ENCODE measurements around the gene PTOV1. TPM values are rescaled to one million over a fixed set of nuclear protein-coding genes. Genes with fewer than 3 reads are reported as not detected.

PTOV1 gene
- total RNA-seq, 2 donors from 2014 or later: 179 to 252 TPM

GRCh38 chr19:49866933-49867782 is 16.2 kb downstream of the PTOV1 start, which contains the start of gene PNKP:
Gene PNKP (minus strand): TSS chr19:49867576. CDS start chr19:49867204, 372 bp downstream.
- peaks cover 9% of the 10 kb centered on the region for H3K4me1 ChIP-seq (replicated peaks)
- H3K27me3 ChIP-seq (replicated peaks; ENCODE audit: insufficient read depth): no peaks in the 10 kb centered on the region
- WGBS: under 1% methylated on average over 60 of the region's 65 CpGs
- peak; percentile 61 for TF ChIP-seq POLR2A (IDR thresholded peaks at IDR 0.05)
- no peak for TF ChIP-seq CTCF (IDR thresholded peaks at IDR 0.05)
- peak; percentile 91 for TF ChIP-seq POLR2AphosphoS5 (IDR thresholded peaks at IDR 0.05)
- intact Hi-C loops (cut with DNase I): no loop called here
- H3K4me3 ChIP-seq: peak within 1 kb of the TSS; percentile 69 to 70
- DNase-seq (ENCODE audit: low spot score): peak; percentile 90
- peaks cover 0 to 9% of the 10 kb centered on the region in 2 donors for H3K36me3 ChIP-seq
- no peaks in the 10 kb centered on the region for H3K9me3 ChIP-seq
- peak within 1 kb of the TSS; percentile 90 to 91 for H3K27ac ChIP-seq

GRCh38 chr19:49869009-49869483 is 18.1 kb downstream of the PTOV1 start:
- TF ChIP-seq POLR2A (IDR thresholded peaks at IDR 0.05): no peak
- no peak for TF ChIP-seq POLR2AphosphoS5 (IDR thresholded peaks at IDR 0.05)
- 3% methylated on average over 15 of the region's 15 CpGs for WGBS
- Histone ChIP-seq H3K4me1 (replicated peaks) (peaks cover 9% of the 10 kb centered on the region), H3K36me3 (peaks cover 0 to 1% of the 10 kb centered on the region in 2 donors), H3K27ac (peak overlapping the region; percentile 90 to 91), H3K27me3 (replicated peaks; ENCODE audit: insufficient read depth) (no peaks in the 10 kb centered on the region), H3K9me3 (no peaks in the 10 kb centered on the region), H3K4me3 (peak overlapping the region; percentile 20 to 27)
- intact Hi-C loops (cut with DNase I): no loop called here
- DNase-seq (ENCODE audit: low spot score): no peak

GRCh38 chr19:49869484-49870308 is 18.7 kb downstream of the PTOV1 start:
- Histone ChIP-seq H3K4me3 (peak overlapping the region; percentile 42 to 45), H3K27me3 (replicated peaks; ENCODE audit: insufficient read depth) (no peaks in the 10 kb centered on the region), H3K4me1 (replicated peaks) (peaks cover 9% of the 10 kb centered on the region), H3K36me3 (no peaks in the 10 kb centered on the region), H3K9me3 (no peaks in the 10 kb centered on the region), H3K27ac (peak overlapping the region; percentile 91 to 92)
- 2% methylated on average over 66 of the region's 67 CpGs for WGBS
- TF ChIP-seq POLR2A (IDR thresholded peaks at IDR 0.05): peak; percentile 81
- TF ChIP-seq CTCF (IDR thresholded peaks at IDR 0.05): peak in 3 of 4 experiments; percentile 25 to 87 (median 43)
- TF ChIP-seq POLR2AphosphoS5 (IDR thresholded peaks at IDR 0.05): peak; percentile 98
- DNase-seq (ENCODE audit: low spot score): peak; percentile 99
- intact Hi-C loops (cut with DNase I): no loop called here

- Histone ChIP-seq H3K27ac (peak overlapping the region; percentile 91 to 92), H3K27me3 (replicated peaks; ENCODE audit: insufficient read depth) (no peaks in the 10 kb centered on the region), H3K4me3 (peak overlapping the region; percentile 42 to 45), H3K9me3 (no peaks in the 10 kb centered on the region), H3K4me1 (replicated peaks) (peaks cover 8% of the 10 kb centered on the region), H3K36me3 (no peaks in the 10 kb centered on the region)
- intact Hi-C loops (cut with DNase I): no loop called here
- WGBS: 67% methylated on average over 15 of the region's 15 CpGs
- no peak for DNase-seq (ENCODE audit: low spot score)
- no peak for TF ChIP-seq POLR2AphosphoS5 (IDR thresholded peaks at IDR 0.05)
- TF ChIP-seq CTCF (IDR thresholded peaks at IDR 0.05): no peak
- no peak for TF ChIP-seq POLR2A (IDR thresholded peaks at IDR 0.05)
These were observed 19.4 kb downstream of the PTOV1 start for GRCh38 chr19:49870309-49870901.

Measured in prostate gland (tissue), 2 donors.